ENCODE results near the gene GRIK4. TPM values are rescaled to one million over a fixed set of nuclear protein-coding genes. Genes with fewer than 3 reads are reported as not detected.
"Not testable (repeated sequence)": the region's sequence is repeated elsewhere in the genome, so short reads cannot be mapped to it uniquely, and the experiment has no call there.

The GRIK4 gene
- total and polyA plus RNA-seq, 2 donors (not counting 1 experiment from before 2014, with no cell fraction given), result 0.12 to 0.27 TPM

GRCh38 chr11:120501440-120501839, 10.1 kb upstream of the GRIK4 start:
- no CpG with 5 or more reads among the region's 2 CpGs for WGBS (ENCODE audit: insufficient coverage)
- Histone ChIP-seq H3K9ac (ENCODE audit: low read length) (no peak overlapping the region), H3K27ac (ENCODE audit: low read length in 2 of 2) (no peak overlapping the region), H3K79me2 (ENCODE audit: control insufficient read depth, insufficient read depth, low read length) (no peaks in the 10 kb centered on the region), H3K4me3 (ENCODE audit: control extremely low read depth in 1 of 5, extremely low read depth in 1 of 5, insufficient read depth in 1 of 5, low read depth in 2 of 5, low read length in 4 of 5) (no peak overlapping the region), H3K4me2 (replicated peaks; ENCODE audit: low read depth, low read length, poor library complexity, severe bottlenecking) (no peak overlapping the region), H3K4me1 (ENCODE audit: control insufficient read depth in 2 of 2, insufficient read depth in 2 of 2, low read length in 2 of 2) (no peaks in the 10 kb centered on the region), H3K9me3 (ENCODE audit: control extremely low read depth in 1 of 3, control insufficient read depth in 2 of 3, insufficient read depth in 1 of 3, low read length in 2 of 3) (no peaks in the 10 kb centered on the region), H2AFZ (ENCODE audit: insufficient read depth, low read depth, low read length, poor library complexity, severe bottlenecking) (no peak overlapping the region), H3K27me3 (replicated peaks in 1 of 4; ENCODE audit: control extremely low read depth in 1 of 4, control insufficient read depth in 3 of 4, insufficient read depth in 4 of 4, low read length in 3 of 4) (peaks cover 0 to 24% (median 6%) of the 10 kb centered on the region in 4 experiments), H3K36me3 (replicated peaks in 1 of 2; ENCODE audit: control extremely low read depth in 1 of 2, control insufficient read depth in 1 of 2, extremely low read depth in 1 of 2, insufficient read depth in 2 of 2, low read length in 1 of 2) (no peaks in the 10 kb centered on the region), H4K20me1 (ENCODE audit: control insufficient read depth, insufficient read depth, low read length, poor library complexity, severe bottlenecking) (no peaks in the 10 kb centered on the region)
- ChIA-PET CTCF (interaction anchor here (0.9 kb wide), 1 partner anchor 183 kb away, joined by 3 read pairs; no protein-coding TSS in a partner anchor), POLR2A (no interaction called here)
- DNase-seq (no peak), ATAC-seq (ENCODE audit: low read depth) (no peak)
- Mint-ChIP-seq H3K4me1 (no peaks in the 10 kb centered on the region), H3K27ac (no peak overlapping the region), H3K4me3 (no peak overlapping the region), H3K9me3 (ENCODE audit: insufficient read depth) (no peaks in the 10 kb centered on the region), H3K27me3 (peaks cover 60% of the 10 kb centered on the region)
- intact Hi-C loops (cut with micrococcal nuclease), result no loop called here
- TF ChIP-seq CTCF (IDR thresholded peaks at IDR 0.05) (no peak), EZH2 (IDR thresholded peaks at IDR 0.05; ENCODE audit: borderline replicate concordance, insufficient read depth, low read depth, low read length, poor library complexity, severe bottlenecking) (no peak)

GRCh38 chr11:120501976-120502755, 9.4 kb upstream of the GRIK4 start:
- H3K4me1 ChIP-seq (ENCODE audit: control insufficient read depth in 2 of 2, insufficient read depth in 2 of 2, low read length in 2 of 2), result no peaks in the 10 kb centered on the region
- 100% methylated on average over 2 of the region's 5 CpGs for WGBS (ENCODE audit: insufficient coverage)
- H3K9ac ChIP-seq (ENCODE audit: low read length), result no peak overlapping the region
- ATAC-seq (ENCODE audit: low read depth) (no peak), DNase-seq (no peak)
- H3K27me3 Mint-ChIP-seq, result peaks cover 63% of the 10 kb centered on the region
- no peaks in the 10 kb centered on the region for H3K4me1 Mint-ChIP-seq
- ChIA-PET POLR2A (interaction anchor here (0.6 kb wide), 1 partner anchor 194 kb away, joined by 7 read pairs; no protein-coding TSS in a partner anchor), CTCF (interaction anchor here (0.9 to 1.0 kb wide), 2 partner anchors 9 to 183 kb away, joined by 3 read pairs; no protein-coding TSS in a partner anchor)
- intact Hi-C loops (cut with micrococcal nuclease), result no loop called here
- H3K4me3 Mint-ChIP-seq, result no peak overlapping the region
- H2AFZ ChIP-seq (ENCODE audit: insufficient read depth, low read depth, low read length, poor library complexity, severe bottlenecking), result no peak overlapping the region
- H3K27me3 ChIP-seq (replicated peaks in 1 of 4; ENCODE audit: control extremely low read depth in 1 of 4, control insufficient read depth in 3 of 4, insufficient read depth in 4 of 4, low read length in 3 of 4), result peaks cover 0 to 26% (median 7%) of the 10 kb centered on the region in 4 experiments
- no peaks in the 10 kb centered on the region for H3K79me2 ChIP-seq (ENCODE audit: control insufficient read depth, insufficient read depth, low read length)
- no peaks in the 10 kb centered on the region for H4K20me1 ChIP-seq (ENCODE audit: control insufficient read depth, insufficient read depth, low read length, poor library complexity, severe bottlenecking)
- no peak overlapping the region for H3K27ac Mint-ChIP-seq
- H3K9me3 ChIP-seq (ENCODE audit: control extremely low read depth in 1 of 3, control insufficient read depth in 2 of 3, insufficient read depth in 1 of 3, low read length in 2 of 3), result no peaks in the 10 kb centered on the region
- H3K9me3 Mint-ChIP-seq (ENCODE audit: insufficient read depth), result no peaks in the 10 kb centered on the region
- no peak overlapping the region for H3K4me3 ChIP-seq (ENCODE audit: control extremely low read depth in 1 of 5, extremely low read depth in 1 of 5, insufficient read depth in 1 of 5, low read depth in 2 of 5, low read length in 4 of 5)
- H3K36me3 ChIP-seq (replicated peaks in 1 of 2; ENCODE audit: control extremely low read depth in 1 of 2, control insufficient read depth in 1 of 2, extremely low read depth in 1 of 2, insufficient read depth in 2 of 2, low read length in 1 of 2), result no peaks in the 10 kb centered on the region
- no peak for TF ChIP-seq CTCF (IDR thresholded peaks at IDR 0.05)
- no peak for TF ChIP-seq EZH2 (IDR thresholded peaks at IDR 0.05; ENCODE audit: borderline replicate concordance, insufficient read depth, low read depth, low read length, poor library complexity, severe bottlenecking)
- H3K27ac ChIP-seq (ENCODE audit: low read length in 2 of 2), result no peak overlapping the region
- no peak overlapping the region for H3K4me2 ChIP-seq (replicated peaks; ENCODE audit: low read depth, low read length, poor library complexity, severe bottlenecking)

GRCh38 chr11:120503529-120503928, 8.0 kb upstream of the GRIK4 start:
- WGBS (ENCODE audit: insufficient coverage), result 58% methylated on average over 2 of the region's 3 CpGs
- POLR2A ChIA-PET, CTCF ChIA-PET: not testable (repeated sequence)

More at GRCh38 chr11:120503529-120503928, 8.0 kb upstream of the GRIK4 start:
- H3K9ac ChIP-seq (ENCODE audit: low read length); DNase-seq; ATAC-seq (ENCODE audit: low read depth); H3K4me2 ChIP-seq (replicated peaks; ENCODE audit: low read depth, low read length, poor library complexity, severe bottlenecking); H3K4me1 Mint-ChIP-seq; H3K4me3 Mint-ChIP-seq; H3K79me2 ChIP-seq (ENCODE audit: control insufficient read depth, insufficient read depth, low read length); H3K9me3 ChIP-seq (ENCODE audit: control extremely low read depth in 1 of 3, control insufficient read depth in 2 of 3, insufficient read depth in 1 of 3, low read length in 2 of 3); H3K4me1 ChIP-seq (ENCODE audit: control insufficient read depth in 2 of 2, insufficient read depth in 2 of 2, low read length in 2 of 2); H3K9me3 Mint-ChIP-seq (ENCODE audit: insufficient read depth); H4K20me1 ChIP-seq (ENCODE audit: control insufficient read depth, insufficient read depth, low read length, poor library complexity, severe bottlenecking); H3K27ac ChIP-seq (ENCODE audit: low read length in 2 of 2); H3K36me3 ChIP-seq (replicated peaks in 1 of 2; ENCODE audit: control extremely low read depth in 1 of 2, control insufficient read depth in 1 of 2, extremely low read depth in 1 of 2, insufficient read depth in 2 of 2, low read length in 1 of 2); H3K27ac Mint-ChIP-seq; H3K4me3 ChIP-seq (ENCODE audit: control extremely low read depth in 1 of 5, extremely low read depth in 1 of 5, insufficient read depth in 1 of 5, low read depth in 2 of 5, low read length in 4 of 5); H2AFZ ChIP-seq (ENCODE audit: insufficient read depth, low read depth, low read length, poor library complexity, severe bottlenecking); intact Hi-C loops (cut with micrococcal nuclease): not testable (repeated sequence)
- H3K27me3 Mint-ChIP-seq, result peaks cover 64% of the 10 kb centered on the region
- H3K27me3 ChIP-seq (replicated peaks in 1 of 4; ENCODE audit: control extremely low read depth in 1 of 4, control insufficient read depth in 3 of 4, insufficient read depth in 4 of 4, low read length in 3 of 4), result peaks cover 0 to 17% (median 7%) of the 10 kb centered on the region in 4 experiments
